Thyroid gland (tissue), 4 donors: ENCODE data around the gene KIF9. TPM values are rescaled to one million over a fixed set of nuclear protein-coding genes. Genes with fewer than 3 reads are reported as not detected.

Experiments used
- DNase-seq, 2 donors: peaks; one replicate each; pipeline ENCODE4 v3.0.0-alpha.2; 2019
- H3K27ac ChIP-seq, 3 donors: fragments of 200-600 bp; sonication (generic); 1 replicate in 2 of 3; 2 replicates in 1 of 3; pipeline ENCODE4 v1.5.1; 2016 to 2019; ENCODE audit warnings: mild to moderate bottlenecking in 1 of 3, moderate library complexity in 1 of 3
- H3K27me3 ChIP-seq: fragments of 200-600 bp; sonication (generic); one replicate; pipeline ENCODE4 v1.5.1; 2019
- H3K36me3 ChIP-seq, 2 donors: fragments of 200-600 bp; sonication (generic); one replicate each; pipeline ENCODE4 v1.5.1; 2016 to 2019
- H3K4me1 ChIP-seq, 2 donors: fragments of 200-600 bp; sonication (generic); one replicate each; pipeline ENCODE4 v1.5.1; 2017 to 2019
- H3K4me3 ChIP-seq, 3 donors: fragments of 200-600 bp; sonication (generic); replicated peaks in 1 of 3; 1 replicate in 2 of 3; 2 replicates in 1 of 3; pipeline ENCODE4 v1.5.1; 2016; ENCODE audit warnings: mild to moderate bottlenecking in 1 of 3
- H3K9me3 ChIP-seq: fragments of 200-600 bp; sonication (generic); one replicate; pipeline ENCODE4 v1.5.1; 2017
- CTCF ChIP-seq, 6 experiments: fragments of 200-600 bp in 3 of 6; fragments of 450-650 bp in 3 of 6; sonication (generic) in 3 of 6; IDR thresholded peaks; one replicate each; pipeline ENCODE4 v1.5.1; 2016 to 2019; ENCODE audit warnings: antibody characterized with exemption in 6 of 6, mild to moderate bottlenecking in 2 of 6, inconsistent platforms in 1 of 6, moderate library complexity in 1 of 6
- POLR2A ChIP-seq, 2 donors: fragments of 450-650 bp; IDR thresholded peaks; one replicate each; pipeline ENCODE4 v1.6.1; 2017; ENCODE audit warnings: antibody characterized with exemption in 2 of 2, mild to moderate bottlenecking in 2 of 2, moderate library complexity in 1 of 2
- WGBS, 2 donors: methylation state at CpG; one replicate each; pipeline ENCODE4 v1.1.5; 2017; 5-methylcytosine and 5-hydroxymethylcytosine counted together
- intact Hi-C: fragments of 100-400 bp; cut with DNase I; formaldehyde crosslinking; loops from one replicate; pipeline ENCODE4 v1.15.1; 2023
- total RNA-seq, 4 donors: library from RNA; depleted of rRNA; stranded (reverse); fragments of >200 nt; gene quantifications; one replicate each; pipeline ENCODE4 v1.2.3, GENCODE V29; 2016

The KIF9 gene
- total RNA-seq, 4 donors from 2014 or later, result 14.8 to 43.1 (median 23.8) TPM

GRCh38 chr3:47250309-47251060 is 32.1 kb downstream of the KIF9 start:
- Histone ChIP-seq H3K4me1 (peaks cover 0 to 16% of the 10 kb centered on the region in 2 donors), H3K4me3 (no peak overlapping the region), H3K27ac (no peak overlapping the region), H3K27me3 (no peaks in the 10 kb centered on the region), H3K9me3 (no peaks in the 10 kb centered on the region), H3K36me3 (no peaks in the 10 kb centered on the region)
- TF ChIP-seq CTCF (IDR thresholded peaks at IDR 0.05) (peak in 5 of 6 experiments; percentile 41 to 57 (median 47)), POLR2A (IDR thresholded peaks at IDR 0.05) (no peak)
- 74 to 85% methylated on average over 7 of the region's 7 CpGs for WGBS, 2 donors
- intact Hi-C loops, result no loop called here
- peak; percentile 57 to 61 for DNase-seq

DNA sequence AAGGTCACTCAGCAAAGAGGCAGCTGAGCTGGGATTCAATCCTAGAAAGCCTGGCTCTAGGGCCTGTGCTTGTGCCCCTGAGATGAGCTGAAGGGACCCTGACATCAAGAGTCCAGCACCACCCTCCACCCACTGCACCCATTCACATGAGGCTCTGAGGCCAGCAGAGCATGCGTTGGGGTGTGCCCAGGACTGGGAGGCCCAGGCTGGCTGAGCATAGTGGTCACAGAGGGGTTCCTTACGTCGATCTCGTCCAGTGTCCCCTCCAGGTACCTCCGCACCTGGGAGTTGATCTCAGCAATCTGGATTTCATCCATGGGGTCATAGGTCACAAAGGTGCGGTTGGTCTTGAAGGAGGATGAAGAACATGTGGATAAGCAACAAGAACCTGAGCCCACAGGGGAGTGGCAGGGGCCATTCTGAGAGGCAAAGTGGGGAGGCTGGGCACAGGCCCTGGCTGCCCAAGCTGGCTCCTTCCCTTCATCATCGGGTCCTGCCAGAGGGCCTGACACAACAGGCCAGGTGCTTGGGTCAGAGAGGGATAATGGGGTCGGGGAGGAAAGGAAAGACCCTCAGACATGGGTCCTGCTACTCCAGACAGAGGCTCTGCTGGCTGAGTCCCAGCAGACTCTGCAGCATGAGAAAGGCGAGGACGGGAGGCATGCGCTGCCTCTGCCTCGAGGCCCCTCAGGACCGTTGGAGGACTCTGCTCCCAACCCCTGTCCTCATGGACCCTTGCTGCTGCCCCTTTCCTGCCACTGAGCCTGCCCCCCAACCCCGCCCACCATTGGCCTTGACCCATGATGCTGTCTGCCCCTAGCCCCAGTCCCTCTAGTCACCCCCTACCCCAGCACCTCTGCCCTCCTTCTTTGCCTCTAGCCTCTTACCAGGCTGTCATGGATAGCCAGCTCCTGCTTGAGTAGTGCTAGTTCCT is 35.2 kb downstream of the KIF9 start:
- no peaks in the 10 kb centered on the region for H3K27me3 ChIP-seq

DNA sequence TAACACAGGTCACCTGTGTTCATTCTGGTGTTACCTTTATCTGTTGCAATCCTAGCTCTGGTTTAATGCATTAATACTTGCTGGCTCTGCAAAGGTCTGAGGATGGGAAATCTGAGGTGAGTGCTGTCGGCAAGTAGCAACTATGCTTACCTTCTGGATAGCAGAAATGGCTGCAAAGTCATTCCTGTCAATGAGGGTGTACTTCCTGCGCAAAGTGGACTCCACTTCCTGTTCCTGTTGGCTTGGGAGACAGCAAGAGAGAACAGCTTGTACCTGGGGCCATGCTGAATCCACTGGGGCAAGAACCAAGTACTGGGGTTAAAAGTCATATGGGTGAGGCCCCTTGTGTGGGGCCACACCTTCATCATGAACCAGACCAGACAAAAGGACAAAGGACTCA is 37.3 kb downstream of the KIF9 start:
- no peak for DNase-seq
- no peaks in the 10 kb centered on the region for H3K9me3 ChIP-seq
- TF ChIP-seq POLR2A (IDR thresholded peaks at IDR 0.05), result no peak
- no peak for TF ChIP-seq CTCF (IDR thresholded peaks at IDR 0.05)
- no peak overlapping the region for H3K4me3 ChIP-seq
- intact Hi-C loops, result loop anchor here (5.0 kb wide), 1 partner anchor 82 kb away; no protein-coding TSS in a partner anchor
- 91 to 94% methylated on average over 2 of the region's 2 CpGs for whole genome bisulfite sequencing, 2 donors
- H3K27ac ChIP-seq, result no peak overlapping the region
- H3K36me3 ChIP-seq, result no peaks in the 10 kb centered on the region
- no peaks in the 10 kb centered on the region for H3K27me3 ChIP-seq
- no peaks in the 10 kb centered on the region for H3K4me1 ChIP-seq

More for the DNA sequence above, 35.2 kb downstream of the KIF9 start:
- DNase-seq, result no peak
- no peak overlapping the region for H3K4me3 ChIP-seq
- 91 to 92% methylated on average over 14 of the region's 14 CpGs for WGBS, 2 donors
- peaks cover 0 to 16% of the 10 kb centered on the region in 2 donors for H3K4me1 ChIP-seq
- no peaks in the 10 kb centered on the region for H3K9me3 ChIP-seq
- no peak overlapping the region for H3K27ac ChIP-seq
- intact Hi-C loops, result loop anchor here (5.0 kb wide), 1 partner anchor 80 kb away; no protein-coding TSS in a partner anchor
- no peaks in the 10 kb centered on the region for H3K36me3 ChIP-seq
- TF ChIP-seq CTCF (IDR thresholded peaks at IDR 0.05) (no peak), POLR2A (IDR thresholded peaks at IDR 0.05) (no peak)

DNA sequence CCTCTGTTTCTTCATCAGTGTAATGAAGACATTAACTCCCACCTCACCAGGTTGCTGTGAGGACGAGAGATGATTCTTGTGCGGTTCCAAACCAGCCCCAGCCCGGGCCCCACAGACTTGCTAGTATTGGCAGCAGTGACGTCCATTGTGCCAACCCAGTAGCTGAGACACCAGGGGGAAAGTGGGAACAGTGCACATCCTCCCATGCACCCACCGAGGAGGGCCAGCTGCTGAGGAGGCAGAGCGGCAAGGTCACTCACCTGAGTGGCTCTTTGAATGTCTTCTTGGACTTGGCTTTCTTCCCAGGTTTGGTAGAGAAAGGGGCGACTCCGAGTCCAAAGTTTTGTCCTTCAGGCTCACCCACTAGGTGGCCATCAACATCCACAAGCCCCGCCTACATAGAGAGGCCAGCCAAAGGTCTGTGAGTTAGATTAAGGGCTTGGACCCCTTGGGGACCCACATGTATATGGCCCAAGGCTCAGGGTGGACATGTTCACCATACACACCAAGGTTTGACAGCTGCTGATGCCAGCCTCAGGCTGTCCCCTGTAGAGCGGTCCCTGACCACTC is 38.0 kb downstream of the KIF9 start:
- no peak overlapping the region for H3K4me3 ChIP-seq
- intact Hi-C loops, result loop anchor here (5.0 kb wide), 1 partner anchor 83 kb away; no protein-coding TSS in a partner anchor
- H3K27me3 ChIP-seq, result no peaks in the 10 kb centered on the region
- no peak for DNase-seq
- TF ChIP-seq CTCF (IDR thresholded peaks at IDR 0.05), result no peak
- no peak for TF ChIP-seq POLR2A (IDR thresholded peaks at IDR 0.05)
- H3K4me1 ChIP-seq, result no peaks in the 10 kb centered on the region
- no peaks in the 10 kb centered on the region for H3K9me3 ChIP-seq
- H3K36me3 ChIP-seq, result no peaks in the 10 kb centered on the region
- H3K27ac ChIP-seq, result no peak overlapping the region
- 77 to 85% methylated on average over 7 to 10 of the region's 10 CpGs for WGBS, 2 donors
